Osteocyte (in vitro differentiated cells): Measurements from ENCODE around the gene OR2T2. TPM values are rescaled to one million over a fixed set of nuclear protein-coding genes. Genes with fewer than 3 reads are reported as not detected.
"Not testable (repeated sequence)": the region's sequence is repeated elsewhere in the genome, so short reads cannot be mapped to it uniquely, and the experiment has no call there.

Source experiments
- DNase-seq: peaks from one replicate; pipeline ENCODE4 v3.0.0; 2021; ENCODE audit warnings: mixed read lengths; ENCODE audit not compliant: unreplicated experiment; ENCODE audit errors: extremely low spot score
- H3K27ac Mint-ChIP-seq: one replicate; pipeline ENCODE4 v1.8.0; 2021; ENCODE audit warnings: mild to moderate bottlenecking, mixed read lengths; ENCODE audit not compliant: unreplicated experiment
- H3K27me3 Mint-ChIP-seq: one replicate; pipeline ENCODE4 v1.8.0; 2021; ENCODE audit warnings: mixed read lengths; ENCODE audit not compliant: unreplicated experiment
- H3K36me3 Mint-ChIP-seq: one replicate; pipeline ENCODE4 v1.8.0; 2021; ENCODE audit warnings: mixed read lengths; ENCODE audit not compliant: unreplicated experiment
- H3K4me1 Mint-ChIP-seq: one replicate; pipeline ENCODE4 v1.8.0; 2021; ENCODE audit warnings: mixed read lengths; ENCODE audit not compliant: unreplicated experiment
- H3K4me3 Mint-ChIP-seq: one replicate; pipeline ENCODE4 v1.8.0; 2021; ENCODE audit warnings: mild to moderate bottlenecking, moderate library complexity, mixed read lengths; ENCODE audit not compliant: unreplicated experiment
- H3K9me3 Mint-ChIP-seq: one replicate; pipeline ENCODE4 v1.8.0; 2021; ENCODE audit warnings: mixed read lengths; ENCODE audit not compliant: unreplicated experiment
- CTCF ChIP-seq: fragments of 200-600 bp; sonication (generic); IDR thresholded peaks from 2 replicates; pipeline ENCODE4 v1.5.0; 2021; ENCODE audit warnings: antibody characterized with exemption, mild to moderate bottlenecking, moderate library complexity
- total RNA-seq: library from RNA; stranded (reverse); gene quantifications from 2 replicates; pipeline ENCODE4 v1.2.1, GENCODE V29; 2021

The OR2T2 gene
- total RNA-seq, 1 donor from 2014 or later, result not detected

- Mint-ChIP-seq H3K36me3 (no peaks in the 10 kb centered on the region), H3K27me3 (no peaks in the 10 kb centered on the region), H3K4me1 (no peaks in the 10 kb centered on the region), H3K9me3 (peaks cover 32% of the 10 kb centered on the region), H3K27ac (no peak overlapping the region), H3K4me3 (no peak overlapping the region)
- DNase-seq, result no peak
- TF ChIP-seq CTCF, result no peak
Observed at GRCh38 chr1:248471154-248471553, 25.7 kb downstream of the OR2T2 start.

GRCh38 chr1:248472111-248472510 is 26.7 kb downstream of the OR2T2 start:
- H3K27ac Mint-ChIP-seq, result not testable (repeated sequence)

GRCh38 chr1:248473051-248473450 is 27.6 kb downstream of the OR2T2 start, which contains the start of gene OR2T3:
TSS of gene OR2T3 (plus strand) at chr1:248473351. CDS start at chr1:248473351, 0 bp downstream.
- H3K27ac Mint-ChIP-seq, DNase-seq, H3K4me3 Mint-ChIP-seq, H3K27me3 Mint-ChIP-seq, H3K36me3 Mint-ChIP-seq, H3K4me1 Mint-ChIP-seq: not testable (repeated sequence)
- peaks cover 29% of the 10 kb centered on the region for H3K9me3 Mint-ChIP-seq

More at GRCh38 chr1:248472111-248472510, 26.7 kb downstream of the OR2T2 start:
- not testable (repeated sequence) for H3K27me3 Mint-ChIP-seq, DNase-seq, H3K36me3 Mint-ChIP-seq, H3K4me1 Mint-ChIP-seq, H3K4me3 Mint-ChIP-seq
- peaks cover 31% of the 10 kb centered on the region for H3K9me3 Mint-ChIP-seq

- peaks cover 18% of the 10 kb centered on the region for H3K9me3 Mint-ChIP-seq
- H3K36me3 Mint-ChIP-seq, result not testable (repeated sequence)
Observed at GRCh38 chr1:248475660-248476059, 30.2 kb downstream of the OR2T2 start.

GRCh38 chr1:248481686-248482579 is 36.5 kb downstream of the OR2T2 start:
- not testable (repeated sequence) for H3K4me3 Mint-ChIP-seq, H3K36me3 Mint-ChIP-seq

More at GRCh38 chr1:248475660-248476059, 30.2 kb downstream of the OR2T2 start:
- not testable (repeated sequence) for DNase-seq, H3K4me3 Mint-ChIP-seq, H3K4me1 Mint-ChIP-seq, H3K27ac Mint-ChIP-seq, H3K27me3 Mint-ChIP-seq

GRCh38 chr1:248488289-248488688 is 42.9 kb downstream of the OR2T2 start, which contains the start of gene OR2T5:
TSS of gene OR2T5 (plus strand) at chr1:248488589. CDS start at chr1:248488589, 0 bp downstream.
- not testable (repeated sequence) for H3K4me1 Mint-ChIP-seq, DNase-seq, H3K36me3 Mint-ChIP-seq, H3K27ac Mint-ChIP-seq, H3K4me3 Mint-ChIP-seq, H3K9me3 Mint-ChIP-seq, H3K27me3 Mint-ChIP-seq

More at GRCh38 chr1:248481686-248482579, 36.5 kb downstream of the OR2T2 start:
- H3K4me1 Mint-ChIP-seq, DNase-seq, H3K27me3 Mint-ChIP-seq, H3K27ac Mint-ChIP-seq: not testable (repeated sequence)
- H3K9me3 Mint-ChIP-seq, result peaks cover 19% of the 10 kb centered on the region

- H3K4me1 Mint-ChIP-seq, H3K4me3 Mint-ChIP-seq, H3K27me3 Mint-ChIP-seq, H3K27ac Mint-ChIP-seq, H3K36me3 Mint-ChIP-seq, H3K9me3 Mint-ChIP-seq, DNase-seq: not testable (repeated sequence)
Observed at GRCh38 chr1:248496661-248497060, 51.2 kb downstream of the OR2T2 start.

- H3K27ac Mint-ChIP-seq, H3K4me3 Mint-ChIP-seq, H3K4me1 Mint-ChIP-seq, H3K27me3 Mint-ChIP-seq, H3K9me3 Mint-ChIP-seq, H3K36me3 Mint-ChIP-seq, DNase-seq: not testable (repeated sequence)
Observed at GRCh38 chr1:248500305-248501035, 55.0 kb downstream of the OR2T2 start.

Other genes starting within 250 kb of the OR2T2 start
- not detected in 2 replicates for gene OR2M3, start 248.4 kb upstream of the OR2T2 start, total RNA-seq
- not detected in 2 replicates for gene OR2M4, start 214.2 kb upstream of the OR2T2 start, total RNA-seq
- not detected in 2 replicates for gene OR2T33, start 167.7 kb upstream of the OR2T2 start, total RNA-seq
- not detected in 2 replicates for gene OR2T12, start 142.2 kb upstream of the OR2T2 start, total RNA-seq
- gene OR2M7, start 121.1 kb upstream of the OR2T2 start, total RNA-seq, result not detected in 2 replicates
- not detected in 2 replicates for gene OR14C36, start 96.9 kb upstream of the OR2T2 start, total RNA-seq
- gene OR2T4, start 84.0 kb upstream of the OR2T2 start, total RNA-seq, result not detected in 2 replicates
- gene OR2T6, start 69.9 kb upstream of the OR2T2 start, total RNA-seq, result not detected in 2 replicates
- gene OR2T1, start 42.6 kb upstream of the OR2T2 start, total RNA-seq, result not detected in 2 replicates
- not detected in 2 replicates for gene OR2T3, start 27.7 kb downstream of the OR2T2 start, total RNA-seq
- not detected in 2 replicates for gene OR2T5, start 43.0 kb downstream of the OR2T2 start, total RNA-seq
- gene OR2G6, start 62.4 kb downstream of the OR2T2 start, total RNA-seq, result not detected in 2 replicates
- not detected in 2 replicates for gene OR2T29, start 117.1 kb downstream of the OR2T2 start, total RNA-seq
- not detected in 2 replicates for gene OR2T34, start 129.1 kb downstream of the OR2T2 start, total RNA-seq
- gene OR2T10, start 152.1 kb downstream of the OR2T2 start, total RNA-seq, result not detected in 2 replicates
- not detected in 2 replicates for gene OR2T11, start 189.5 kb downstream of the OR2T2 start, total RNA-seq
- not detected in 2 replicates for gene OR2T35, start 199.6 kb downstream of the OR2T2 start, total RNA-seq
- gene OR2T27, start 209.9 kb downstream of the OR2T2 start, total RNA-seq, result not detected in 2 replicates